Psoas muscle (tissue), 8 donors: ENCODE measurements around the gene ELMO1. TPM values are rescaled to one million over a fixed set of nuclear protein-coding genes. Genes with fewer than 3 reads are reported as not detected.

Experiments
- ATAC-seq, 4 donors: fragments of 200-7000 bp; cut with Tn5 transposase; one replicate each; pipeline ENCODE4 v1.9.1; 2020; ENCODE audit warnings: moderate library complexity in 3 of 4, mild to moderate bottlenecking in 2 of 4
- DNase-seq, 2 donors: peaks; one replicate each; pipeline ENCODE4 v3.0.0-alpha.2; 2020
- H3K27ac ChIP-seq: fragments of 200-600 bp; one replicate; pipeline ENCODE4 v1.8.0; 2022
- H3K27me3 ChIP-seq, 3 donors: fragments of 200-600 bp in 1 of 3; one replicate each; pipeline versions ENCODE4 v1.6.1 to v1.8.0; 2013 to 2022; ENCODE audit warnings: low read length in 2 of 3, mild to moderate bottlenecking in 2 of 3, moderate library complexity in 1 of 3; ENCODE audit not compliant: insufficient read depth in 3 of 3
- H3K36me3 ChIP-seq, 2 donors: fragments of 200-600 bp in 1 of 2; one replicate each; pipeline versions ENCODE4 v1.6.1 to v1.8.0; 2013 to 2022; ENCODE audit warnings: low read depth in 1 of 2, mild to moderate bottlenecking in 1 of 2, moderate library complexity in 1 of 2; ENCODE audit not compliant: insufficient read depth in 1 of 2
- H3K4me1 ChIP-seq: fragments of 200-600 bp; one replicate; pipeline ENCODE4 v1.8.0; 2022
- H3K4me3 ChIP-seq: fragments of 200-600 bp; one replicate; pipeline ENCODE4 v1.8.0; 2022; ENCODE audit warnings: mild to moderate bottlenecking
- H3K9me3 ChIP-seq: fragments of 200-600 bp; one replicate; pipeline ENCODE4 v1.8.0; 2022
- CTCF ChIP-seq: fragments of 200-600 bp; IDR thresholded peaks from one replicate; pipeline ENCODE4 v1.8.0; 2022; ENCODE audit warnings: antibody characterized with exemption
- WGBS, 3 donors: extraction: QIAGEN DNeasy Blood & Tissue Kit; methylation state at CpG; one replicate each; pipeline versions ENCODE4 v1.1.6 to v1.1.7; 2013; 5-methylcytosine and 5-hydroxymethylcytosine counted together
- intact Hi-C, 2 donors: fragments of 100-400 bp; cut with DNase I; formaldehyde crosslinking; loops; one replicate each; pipeline versions ENCODE4 v1.11.0 to v1.14.2; 2022
- polyA plus RNA-seq, 3 donors: library from polyadenylated mRNA; stranded (reverse); fragments of 200-250 nt; gene quantifications; one replicate each; pipeline ENCODE4 v1.2.3, GENCODE V29; 2013
- total RNA-seq, 4 donors: library from RNA; stranded (reverse); fragmentation: NEBNext Ultra II Directional in 2 of 4; extraction: Animal tissue kit (Norgen Biotek cat#: 25700) in 2 of 4; gene quantifications; one replicate each; pipeline versions ENCODE4 v1.2.1 to v1.2.4, GENCODE V29; 2021 to 2023
- donor health status: healthy with polysubstance abuse.
- donor health status: DM: no; HTN: no; CAD: no; lungs with moderate emphysema.
- donor health status: Bipolar disorder and iron deficiency.
- donor health status: healthy.
- donor health status: DM: yes; HTN: yes; CAD: no.
- donor health status: DM: no; HTN: no; CAD: no.
- donor health status: DM: no; HTN: no; CAD: no.
- donor health status: DM: yes; HTN: yes; CAD: no.

Gene ELMO1
- total and polyA plus RNA-seq, 7 donors: 2.8 to 8.1 (median 6.9) TPM

- Histone ChIP-seq H3K27me3 (no peaks in the 10 kb centered on the region), H3K9me3 (peaks cover 15% of the 10 kb centered on the region), H3K36me3 (no peaks in the 10 kb centered on the region), H3K4me1 (no peaks in the 10 kb centered on the region), H3K27ac (no peak overlapping the region), H3K4me3 (no peak overlapping the region)
- ATAC-seq (no peak), DNase-seq (no peak)
- 78 to 93% (median 82%) methylated on average over 3 of the region's 3 CpGs for WGBS, 3 donors
- TF ChIP-seq CTCF: no peak
- intact Hi-C loops: no loop called here
These were observed 409.4 kb downstream of the ELMO1 start for GRCh38 chr7:37039131-37039749.

DNA sequence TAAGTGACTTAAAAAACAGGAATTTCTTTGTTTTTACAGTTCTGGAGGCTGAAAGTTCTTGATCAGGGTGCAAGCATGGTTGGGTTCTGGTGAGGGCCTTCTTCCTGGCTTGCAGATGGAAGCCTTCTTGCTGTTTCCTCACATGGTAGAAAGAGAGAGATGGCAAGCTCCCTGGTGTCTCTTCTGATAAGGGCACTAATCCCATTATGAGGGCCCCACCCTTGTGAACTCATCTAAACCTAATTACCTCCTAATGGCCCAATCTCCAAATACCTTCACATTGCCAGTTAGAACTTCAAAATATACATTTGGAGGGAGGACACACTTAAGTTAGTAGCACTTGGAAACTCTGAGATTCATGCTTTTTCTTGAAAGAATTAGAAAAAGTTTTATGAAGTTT, 410.0 kb downstream of the ELMO1 start:
- ATAC-seq: no peak
- TF ChIP-seq CTCF: no peak

DNA sequence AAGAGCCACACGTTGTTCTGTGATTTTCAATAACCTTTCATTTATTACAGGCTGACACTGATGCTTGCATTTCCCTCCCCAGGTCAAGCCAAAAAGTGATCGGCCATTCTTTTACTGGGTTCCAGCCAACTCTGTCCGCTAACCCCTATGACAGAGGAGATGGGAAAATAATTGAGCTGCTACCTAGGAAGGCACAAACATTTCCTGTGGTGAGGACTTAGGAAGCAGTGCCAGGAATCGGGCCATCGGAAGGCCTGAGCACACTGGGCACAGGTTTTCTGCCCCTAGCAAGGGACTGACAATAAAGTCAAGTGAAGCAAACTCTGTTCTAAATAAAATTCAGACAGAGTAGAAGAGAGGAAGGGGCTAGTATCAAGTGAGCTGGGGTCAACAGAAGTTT, 411.4 kb downstream of the ELMO1 start:
- Histone ChIP-seq H3K36me3 (no peaks in the 10 kb centered on the region), H3K27ac (no peak overlapping the region), H3K4me3 (no peak overlapping the region), H3K9me3 (peaks cover 15% of the 10 kb centered on the region), H3K27me3 (no peaks in the 10 kb centered on the region), H3K4me1 (peaks cover 5% of the 10 kb centered on the region)
- intact Hi-C loops: no loop called here
- no peak for DNase-seq
- no peak for TF ChIP-seq CTCF
- no peak for ATAC-seq
- 79 to 90% (median 81%) methylated on average over 5 of the region's 5 CpGs for WGBS, 3 donors

More for the DNA sequence above, 410.0 kb downstream of the ELMO1 start:
- Histone ChIP-seq H3K9me3 (peaks cover 15% of the 10 kb centered on the region), H3K4me1 (no peaks in the 10 kb centered on the region), H3K4me3 (no peak overlapping the region), H3K36me3 (no peaks in the 10 kb centered on the region), H3K27ac (no peak overlapping the region), H3K27me3 (no peaks in the 10 kb centered on the region)
- no peak for DNase-seq
- intact Hi-C loops: no loop called here

- no peaks in the 10 kb centered on the region for H3K36me3 ChIP-seq
- peaks cover 15% of the 10 kb centered on the region for H3K9me3 ChIP-seq
- ATAC-seq: no peak
- H3K4me1 ChIP-seq: peaks cover 8% of the 10 kb centered on the region
- TF ChIP-seq CTCF: no peak
- no peaks in the 10 kb centered on the region for H3K27me3 ChIP-seq
- H3K4me3 ChIP-seq: no peak overlapping the region
- intact Hi-C loops: no loop called here
- DNase-seq: no peak
- no peak overlapping the region for H3K27ac ChIP-seq
These were observed 413.0 kb downstream of the ELMO1 start for GRCh38 chr7:37035631-37036030.

- DNase-seq (no peak), ATAC-seq (no peak)
- no peak overlapping the region for H3K27ac ChIP-seq
- intact Hi-C loops: no loop called here
- no peaks in the 10 kb centered on the region for H3K36me3 ChIP-seq
- H3K4me1 ChIP-seq: peaks cover 8% of the 10 kb centered on the region
- WGBS, 3 donors: 93 to 96% (median 95%) methylated on average over 8 of the region's 8 CpGs
- no peak for TF ChIP-seq CTCF
- no peaks in the 10 kb centered on the region for H3K27me3 ChIP-seq
- peaks cover 2% of the 10 kb centered on the region for H3K9me3 ChIP-seq
- H3K4me3 ChIP-seq: no peak overlapping the region
These were observed 415.5 kb downstream of the ELMO1 start for GRCh38 chr7:37033141-37033540.
